ENCODE data around the gene CLCN4. TPM values are rescaled to one million over a fixed set of nuclear protein-coding genes. Genes with fewer than 3 reads are reported as not detected.

The CLCN4 gene
- polyA plus RNA-seq, 1 of the 3 experiments (the other 2 are of a cell fraction) = 1.1 TPM

DNA sequence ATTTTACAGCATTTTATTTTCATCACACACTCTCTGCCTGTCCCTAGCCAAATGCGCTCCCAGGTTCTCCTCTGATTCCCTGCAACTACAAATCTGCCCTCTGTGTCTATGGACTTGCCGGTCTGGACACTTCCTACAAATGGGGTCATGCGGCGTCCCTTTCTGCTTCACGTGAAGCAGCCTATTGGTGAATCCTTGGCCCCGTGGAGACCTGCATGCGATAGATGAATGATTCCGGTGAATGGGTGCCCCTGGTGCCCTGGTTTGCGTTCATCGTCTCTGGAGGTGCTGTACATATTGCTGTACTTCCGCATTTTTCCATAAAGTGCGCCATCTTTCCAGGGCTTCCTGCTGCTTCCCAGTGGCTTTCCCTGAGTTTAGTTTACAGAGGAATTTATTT, 27.5 kb upstream of the CLCN4 start:
- Histone ChIP-seq H2AFZ (ENCODE audit: low read depth) (no peak overlapping the region), H3K27ac (ENCODE audit: low read depth in 2 of 2, low read length in 1 of 2) (no peak overlapping the region), H3K36me3 (replicated peaks in 1 of 2; ENCODE audit: control insufficient read depth in 1 of 2, insufficient read depth in 2 of 2, low read length in 1 of 2) (peaks cover 0 to 3% of the 10 kb centered on the region in 2 experiments), H4K20me1 (ENCODE audit: insufficient read depth) (no peaks in the 10 kb centered on the region), H3K9ac (no peak overlapping the region), H3K27me3 (ENCODE audit: insufficient read depth) (no peaks in the 10 kb centered on the region; the same call in 1 of the 2 replicates), H3K4me2 (no peak overlapping the region), H3K4me1 (ENCODE audit: control insufficient read depth in 1 of 2, insufficient read depth in 2 of 2, low read depth in 1 of 2, low read length in 1 of 2) (no peaks in the 10 kb centered on the region), H3K4me3 (ENCODE audit: low read depth in 2 of 2, low read length in 1 of 2) (no peak overlapping the region), H3K9me2 (no peaks in the 10 kb centered on the region), H3F3A (replicated peaks; ENCODE audit: insufficient read depth) (no peaks in the 10 kb centered on the region), H3K79me2 (ENCODE audit: insufficient read depth) (no peaks in the 10 kb centered on the region), H3K9me3 (no peaks in the 10 kb centered on the region)
- DNase-seq = no peak
- CTCF ChIA-PET = interaction anchor here (1.9 kb wide), 1 partner anchor 9 kb away, joined by 10 read pairs; no protein-coding TSS in a partner anchor
- POLR2A ChIA-PET = no interaction called here
- WGBS (ENCODE audit: low lambda C conversion rate) = 53% methylated on average over 12 of the region's 12 CpGs
- TF ChIP-seq GABPA (IDR thresholded peaks at IDR 0.05; ENCODE audit: low read depth) (no peak), NFIC (IDR thresholded peaks at IDR 0.05; ENCODE audit: borderline replicate concordance) (no peak), USF1 (IDR thresholded peaks at IDR 0.05; ENCODE audit: borderline replicate concordance, low read depth) (no peak), RAD21 (IDR thresholded peaks at IDR 0.05; ENCODE audit: low read length) (no peak), MXI1 (IDR thresholded peaks at IDR 0.05; ENCODE audit: low read depth, low read length) (no peak), RFX5 (IDR thresholded peaks at IDR 0.05; ENCODE audit: low read length) (no peak), EP300 (IDR thresholded peaks at IDR 0.05; ENCODE audit: borderline replicate concordance in 1 of 2, low read depth in 1 of 2, low read length in 1 of 2) (no peak), FOXM1 (IDR thresholded peaks at IDR 0.05; ENCODE audit: low read depth) (no peak), CHD2 (IDR thresholded peaks at IDR 0.05; ENCODE audit: low read length, partially characterized antibody) (no peak), RXRA (IDR thresholded peaks at IDR 0.05; ENCODE audit: borderline replicate concordance, low read depth) (no peak), SMC3 (IDR thresholded peaks at IDR 0.05; ENCODE audit: low read depth, low read length) (no peak), ELF1 (IDR thresholded peaks at IDR 0.05) (no peak)
- TF ChIP-seq, protein P1, sequence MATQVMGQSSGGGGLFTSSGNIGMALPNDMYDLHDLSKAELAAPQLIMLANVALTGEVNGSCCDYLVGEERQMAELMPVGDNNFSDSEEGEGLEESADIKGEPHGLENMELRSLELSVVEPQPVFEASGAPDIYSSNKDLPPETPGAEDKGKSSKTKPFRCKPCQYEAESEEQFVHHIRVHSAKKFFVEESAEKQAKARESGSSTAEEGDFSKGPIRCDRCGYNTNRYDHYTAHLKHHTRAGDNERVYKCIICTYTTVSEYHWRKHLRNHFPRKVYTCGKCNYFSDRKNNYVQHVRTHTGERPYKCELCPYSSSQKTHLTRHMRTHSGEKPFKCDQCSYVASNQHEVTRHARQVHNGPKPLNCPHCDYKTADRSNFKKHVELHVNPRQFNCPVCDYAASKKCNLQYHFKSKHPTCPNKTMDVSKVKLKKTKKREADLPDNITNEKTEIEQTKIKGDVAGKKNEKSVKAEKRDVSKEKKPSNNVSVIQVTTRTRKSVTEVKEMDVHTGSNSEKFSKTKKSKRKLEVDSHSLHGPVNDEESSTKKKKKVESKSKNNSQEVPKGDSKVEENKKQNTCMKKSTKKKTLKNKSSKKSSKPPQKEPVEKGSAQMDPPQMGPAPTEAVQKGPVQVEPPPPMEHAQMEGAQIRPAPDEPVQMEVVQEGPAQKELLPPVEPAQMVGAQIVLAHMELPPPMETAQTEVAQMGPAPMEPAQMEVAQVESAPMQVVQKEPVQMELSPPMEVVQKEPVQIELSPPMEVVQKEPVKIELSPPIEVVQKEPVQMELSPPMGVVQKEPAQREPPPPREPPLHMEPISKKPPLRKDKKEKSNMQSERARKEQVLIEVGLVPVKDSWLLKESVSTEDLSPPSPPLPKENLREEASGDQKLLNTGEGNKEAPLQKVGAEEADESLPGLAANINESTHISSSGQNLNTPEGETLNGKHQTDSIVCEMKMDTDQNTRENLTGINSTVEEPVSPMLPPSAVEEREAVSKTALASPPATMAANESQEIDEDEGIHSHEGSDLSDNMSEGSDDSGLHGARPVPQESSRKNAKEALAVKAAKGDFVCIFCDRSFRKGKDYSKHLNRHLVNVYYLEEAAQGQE (IDR thresholded peaks at IDR 0.05; ENCODE audit: low read depth, low read length) = no peak

DNA sequence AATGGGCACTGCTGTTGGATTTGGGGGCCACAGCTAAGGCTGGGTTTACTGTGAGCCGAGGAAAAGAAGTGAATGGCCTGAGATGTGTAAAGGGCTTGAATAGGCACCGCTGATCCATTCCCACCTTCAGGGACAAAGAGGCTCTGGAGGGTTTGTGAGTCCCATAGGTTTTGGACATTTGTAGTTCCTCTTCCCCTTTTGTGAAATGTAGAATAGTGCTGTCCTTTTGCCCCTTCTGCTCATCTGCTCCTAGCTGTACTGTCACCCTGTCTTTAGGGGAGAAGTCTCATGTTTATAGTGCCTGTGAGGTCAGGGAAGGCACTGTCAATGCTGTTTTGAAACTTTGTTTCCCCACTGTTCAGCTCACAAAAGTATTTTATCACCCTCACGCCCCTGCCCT, 26.4 kb upstream of the CLCN4 start:
- CTCF ChIA-PET = interaction anchor here (1.2 kb wide), 1 partner anchor 11 kb away, joined by 3 read pairs; no protein-coding TSS in a partner anchor
- Histone ChIP-seq H3K4me1 (ENCODE audit: control insufficient read depth in 1 of 2, insufficient read depth in 2 of 2, low read depth in 1 of 2, low read length in 1 of 2) (no peaks in the 10 kb centered on the region), H3K9me2 (no peaks in the 10 kb centered on the region), H3F3A (replicated peaks; ENCODE audit: insufficient read depth) (no peaks in the 10 kb centered on the region), H3K27me3 (ENCODE audit: insufficient read depth) (no peaks in the 10 kb centered on the region; the same call in 1 of the 2 replicates), H3K36me3 (replicated peaks in 1 of 2; ENCODE audit: control insufficient read depth in 1 of 2, insufficient read depth in 2 of 2, low read length in 1 of 2) (peaks cover 0 to 3% of the 10 kb centered on the region in 2 experiments), H2AFZ (ENCODE audit: low read depth) (no peak overlapping the region), H3K27ac (ENCODE audit: low read depth in 2 of 2, low read length in 1 of 2) (no peak overlapping the region), H3K4me3 (ENCODE audit: low read depth in 2 of 2, low read length in 1 of 2) (no peak overlapping the region), H3K4me2 (no peak overlapping the region), H4K20me1 (ENCODE audit: insufficient read depth) (no peaks in the 10 kb centered on the region), H3K9me3 (no peaks in the 10 kb centered on the region), H3K79me2 (ENCODE audit: insufficient read depth) (no peaks in the 10 kb centered on the region), H3K9ac (no peak overlapping the region)
- no peak for DNase-seq
- POLR2A ChIA-PET = no interaction called here
- WGBS (ENCODE audit: low lambda C conversion rate) = 52% methylated on average over 3 of the region's 3 CpGs
- TF ChIP-seq CTCF (IDR thresholded peaks at IDR 0.05) (no peak), YY1 (IDR thresholded peaks at IDR 0.05; ENCODE audit: low read depth) (no peak), RAD21 (IDR thresholded peaks at IDR 0.05; ENCODE audit: low read length) (no peak), CHD2 (IDR thresholded peaks at IDR 0.05; ENCODE audit: low read length, partially characterized antibody) (no peak), MXI1 (IDR thresholded peaks at IDR 0.05; ENCODE audit: low read depth, low read length) (no peak), FOXJ3 (CRISPR knock-in tag; IDR thresholded peaks at IDR 0.05) (no peak), NRF1 (IDR thresholded peaks at IDR 0.05; ENCODE audit: low read depth, low read length) (no peak), POLR2AphosphoS5 (IDR thresholded peaks at IDR 0.05; ENCODE audit: low read depth, low read length) (no peak), MEF2A (IDR thresholded peaks at IDR 0.05; ENCODE audit: borderline replicate concordance, low read depth) (no peak), ELF1 (IDR thresholded peaks at IDR 0.05) (no peak), NFIC (IDR thresholded peaks at IDR 0.05; ENCODE audit: borderline replicate concordance) (no peak), RXRA (IDR thresholded peaks at IDR 0.05; ENCODE audit: borderline replicate concordance, low read depth) (no peak)
- TF ChIP-seq, protein P2, sequence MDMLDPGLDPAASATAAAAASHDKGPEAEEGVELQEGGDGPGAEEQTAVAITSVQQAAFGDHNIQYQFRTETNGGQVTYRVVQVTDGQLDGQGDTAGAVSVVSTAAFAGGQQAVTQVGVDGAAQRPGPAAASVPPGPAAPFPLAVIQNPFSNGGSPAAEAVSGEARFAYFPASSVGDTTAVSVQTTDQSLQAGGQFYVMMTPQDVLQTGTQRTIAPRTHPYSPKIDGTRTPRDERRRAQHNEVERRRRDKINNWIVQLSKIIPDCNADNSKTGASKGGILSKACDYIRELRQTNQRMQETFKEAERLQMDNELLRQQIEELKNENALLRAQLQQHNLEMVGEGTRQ (IDR thresholded peaks at IDR 0.05; ENCODE audit: borderline replicate concordance, low read depth, low read length) = no peak
- TF ChIP-seq, protein P3, sequence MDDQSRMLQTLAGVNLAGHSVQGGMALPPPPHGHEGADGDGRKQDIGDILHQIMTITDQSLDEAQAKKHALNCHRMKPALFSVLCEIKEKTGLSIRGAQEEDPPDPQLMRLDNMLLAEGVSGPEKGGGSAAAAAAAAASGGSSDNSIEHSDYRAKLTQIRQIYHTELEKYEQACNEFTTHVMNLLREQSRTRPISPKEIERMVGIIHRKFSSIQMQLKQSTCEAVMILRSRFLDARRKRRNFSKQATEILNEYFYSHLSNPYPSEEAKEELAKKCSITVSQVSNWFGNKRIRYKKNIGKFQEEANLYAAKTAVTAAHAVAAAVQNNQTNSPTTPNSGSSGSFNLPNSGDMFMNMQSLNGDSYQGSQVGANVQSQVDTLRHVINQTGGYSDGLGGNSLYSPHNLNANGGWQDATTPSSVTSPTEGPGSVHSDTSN (IDR thresholded peaks at IDR 0.05) = no peak

Data from SK-N-SH (cell line).